HFFc6 (cell line): ENCODE data around the gene GUCD1. TPM values are rescaled to one million over a fixed set of nuclear protein-coding genes. Genes with fewer than 3 reads are reported as not detected.
"Not testable (repeated sequence)": the region's sequence is repeated elsewhere in the genome, so short reads cannot be mapped to it uniquely, and the experiment has no call there.

Source experiments
- DNase-seq: peaks from one replicate; pipeline ENCODE4 v3.0.0-alpha.2; 2018
- H3K27ac Mint-ChIP-seq: 2 replicates; pipeline ENCODE4 v1.8.0; 2020; ENCODE audit warnings: mild to moderate bottlenecking, mixed read lengths
- H3K27me3 Mint-ChIP-seq: 2 replicates; pipeline ENCODE4 v1.8.0; 2021; ENCODE audit warnings: mild to moderate bottlenecking, moderate library complexity, mixed read lengths; ENCODE audit not compliant: insufficient read depth
- H3K36me3 Mint-ChIP-seq: 2 replicates; pipeline ENCODE4 v1.8.0; 2021; ENCODE audit warnings: low read depth, mixed read lengths
- H3K4me1 Mint-ChIP-seq: 2 replicates; pipeline ENCODE4 v1.8.0; 2020; ENCODE audit warnings: low read depth, mixed read lengths
- H3K4me3 Mint-ChIP-seq: 2 replicates; pipeline ENCODE4 v1.8.0; 2020; ENCODE audit warnings: mild to moderate bottlenecking, moderate library complexity, mixed read lengths
- H3K9me3 Mint-ChIP-seq: 2 replicates; pipeline ENCODE4 v1.8.0; 2020; ENCODE audit warnings: mild to moderate bottlenecking, mixed read lengths
- CTCF ChIP-seq: fragments of 200-600 bp; sonication (generic); IDR thresholded peaks from 2 replicates; pipeline ENCODE4 v1.5.0; 2021; ENCODE audit warnings: antibody characterized with exemption, mild to moderate bottlenecking
- total RNA-seq, 6 experiments: library from RNA; stranded (reverse); fragmentation: NEBNext Ultra II Directional; extraction: Animal tissue kit (Norgen Biotek cat#: 25700); gene quantifications; 2 replicates in 1 of 6; 3 replicates in 5 of 6; pipeline ENCODE4 v1.2.3, GENCODE V29; 2021

Gene GUCD1
- total RNA-seq, 6 experiments from 2014 or later, result 82.4 to 99.5 (median 89.0) TPM

- Mint-ChIP-seq H3K9me3 (no peaks in the 10 kb centered on the region), H3K4me1 (peaks cover 12% of the 10 kb centered on the region), H3K36me3 (peaks cover 18% of the 10 kb centered on the region), H3K27me3 (no peaks in the 10 kb centered on the region; the same call in 1 of the 2 replicates), H3K4me3 (no peak overlapping the region), H3K27ac (no peak overlapping the region)
- no peak for TF ChIP-seq CTCF
- no peak for DNase-seq
Observed at GRCh38 chr22:24541681-24542515, 13.0 kb downstream of the GUCD1 start.

DNA sequence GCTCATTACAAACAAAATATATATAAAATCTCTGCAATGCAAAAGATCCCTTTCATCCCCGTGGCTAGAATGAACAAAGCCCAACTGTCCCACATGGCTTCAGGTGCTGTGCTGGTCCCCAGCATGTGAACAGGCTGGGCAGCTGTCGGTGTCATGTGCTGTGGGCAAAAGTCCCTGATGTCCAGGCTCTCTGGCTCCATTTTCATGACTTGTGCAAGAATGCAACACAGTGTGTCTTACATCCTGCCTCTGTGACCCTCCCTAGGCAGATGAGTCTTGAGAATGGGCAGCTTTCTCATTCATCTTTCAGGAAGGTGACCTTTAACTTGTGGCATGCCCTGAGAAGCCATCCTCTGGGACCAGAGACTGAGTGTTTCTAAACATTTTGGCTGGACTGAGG is 14.5 kb downstream of the GUCD1 start:
- H3K27me3 Mint-ChIP-seq, result no peaks in the 10 kb centered on the region
- peaks cover 8% of the 10 kb centered on the region for H3K36me3 Mint-ChIP-seq
- H3K4me3 Mint-ChIP-seq, result no peak overlapping the region
- H3K4me1 Mint-ChIP-seq, result peaks cover 9% of the 10 kb centered on the region
- no peaks in the 10 kb centered on the region for H3K9me3 Mint-ChIP-seq
- no peak for DNase-seq
- no peak for TF ChIP-seq CTCF
- H3K27ac Mint-ChIP-seq, result no peak overlapping the region

DNA sequence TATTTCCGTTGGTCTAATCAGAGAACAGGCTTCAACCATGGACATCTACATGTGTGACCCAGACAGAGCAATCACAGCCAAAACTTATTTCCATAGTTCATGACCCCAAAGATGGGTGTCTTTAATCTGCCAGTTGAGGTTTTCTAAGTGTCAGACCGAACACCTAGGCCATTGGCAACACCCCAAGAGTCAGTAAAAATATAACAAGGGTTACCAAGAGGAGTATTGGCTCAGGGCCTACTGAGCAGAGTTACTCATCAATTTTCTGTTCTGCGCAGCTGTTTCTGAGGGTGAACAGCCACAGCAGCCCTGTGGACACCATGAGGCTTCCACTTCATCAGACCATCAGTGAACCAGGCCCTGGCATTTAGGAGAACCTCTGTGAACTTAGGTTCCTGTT is 18.8 kb downstream of the GUCD1 start:
- no peak overlapping the region for H3K27ac Mint-ChIP-seq
- TF ChIP-seq CTCF, result no peak
- no peaks in the 10 kb centered on the region; the same call in 1 of the 2 replicates for H3K27me3 Mint-ChIP-seq
- peaks cover 8% of the 10 kb centered on the region for H3K36me3 Mint-ChIP-seq
- DNase-seq, result no peak
- H3K4me3 Mint-ChIP-seq, result no peak overlapping the region
- H3K4me1 Mint-ChIP-seq, result no peaks in the 10 kb centered on the region
- H3K9me3 Mint-ChIP-seq, result no peaks in the 10 kb centered on the region

DNA sequence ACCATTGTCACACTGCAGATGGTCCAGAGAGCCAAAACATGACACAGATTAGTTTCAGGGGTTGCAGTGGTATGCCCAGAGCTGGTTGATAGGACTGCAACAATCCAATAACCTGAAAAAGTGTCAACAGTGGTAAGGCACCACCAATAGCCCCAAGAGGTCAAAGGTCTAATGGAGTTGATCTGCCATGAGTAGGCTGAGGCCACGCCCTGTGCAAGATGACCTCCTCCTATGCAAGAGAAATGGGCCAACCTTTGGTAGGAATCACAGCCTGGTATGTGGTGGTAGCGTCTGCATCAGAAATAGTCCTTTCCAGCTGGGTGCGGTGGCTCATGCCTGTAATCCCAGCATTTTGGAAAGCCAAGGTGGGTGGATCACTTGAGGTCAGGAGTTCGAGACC is 19.6 kb downstream of the GUCD1 start:
- H3K27me3 Mint-ChIP-seq, result peaks cover 2% of the 10 kb centered on the region; the same call in 1 of the 2 replicates
- H3K27ac Mint-ChIP-seq, result no peak overlapping the region
- no peak for DNase-seq
- H3K4me1 Mint-ChIP-seq, result no peaks in the 10 kb centered on the region
- no peak for TF ChIP-seq CTCF
- H3K4me3 Mint-ChIP-seq, result no peak overlapping the region
- H3K9me3 Mint-ChIP-seq, result no peaks in the 10 kb centered on the region
- peaks cover 8% of the 10 kb centered on the region for H3K36me3 Mint-ChIP-seq

- peaks cover 8% of the 10 kb centered on the region for H3K27me3 Mint-ChIP-seq
- H3K9me3 Mint-ChIP-seq, result no peaks in the 10 kb centered on the region
- no peaks in the 10 kb centered on the region for H3K36me3 Mint-ChIP-seq
- no peak for DNase-seq
- no peak overlapping the region for H3K4me3 Mint-ChIP-seq
- TF ChIP-seq CTCF, result no peak
- no peaks in the 10 kb centered on the region; the same call in 1 of the 2 replicates for H3K4me1 Mint-ChIP-seq
- no peak overlapping the region for H3K27ac Mint-ChIP-seq
Observed at GRCh38 chr22:24532075-24532474, 22.9 kb downstream of the GUCD1 start.

DNA sequence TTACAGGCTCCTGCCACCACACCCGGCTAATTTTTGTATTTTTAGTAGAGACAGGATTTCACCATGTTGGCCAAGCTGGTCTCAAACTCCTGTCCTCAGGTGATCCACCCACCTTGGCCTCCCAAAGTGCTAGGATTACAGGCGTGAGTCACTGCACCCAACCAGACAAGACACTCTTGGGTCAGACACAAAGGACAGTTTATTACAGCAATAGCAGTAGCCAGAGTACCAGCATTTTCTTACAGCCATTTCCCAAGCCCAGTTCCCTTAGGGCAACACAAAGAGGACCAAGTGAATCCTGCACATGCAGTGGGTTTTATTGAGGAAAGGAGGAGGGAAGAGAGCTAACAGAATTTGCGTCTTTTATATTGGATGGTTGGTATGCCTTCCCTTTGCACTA is 24.0 kb downstream of the GUCD1 start:
- H3K4me1 Mint-ChIP-seq, H3K36me3 Mint-ChIP-seq, DNase-seq, H3K27ac Mint-ChIP-seq, H3K4me3 Mint-ChIP-seq, H3K9me3 Mint-ChIP-seq, H3K27me3 Mint-ChIP-seq: not testable (repeated sequence)
